ENCODE results near the gene AOPEP.

GRCh38 chr9:94692601-94693000 is 33.9 kb upstream of the AOPEP start:
- TF ChIP-seq CTCF (IDR thresholded peaks at IDR 0.05): no peak
- TF ChIP-seq EP300 (IDR thresholded peaks at IDR 0.05): no peak
- no peak for TF ChIP-seq POLR2A (IDR thresholded peaks at IDR 0.05)

Measured in gastroesophageal sphincter (tissue), 3 donors.